ENCODE data around the gene ARSI.

Gene ARSI

GRCh38 chr5:150291388-150292385 lies 11.0 kb downstream of the ARSI start:
- Histone ChIP-seq H3K27me3 (ENCODE audit: insufficient read depth, low read depth) (no peaks in the 10 kb centered on the region), H3K4me2 (no peak overlapping the region), H3K36me3 (ENCODE audit: insufficient read depth) (no peaks in the 10 kb centered on the region), H3K4me3 (IDR thresholded peaks at IDR 0.05; ENCODE audit: insufficient read depth, low read depth, low read length) (no peak overlapping the region), H2AFZ (ENCODE audit: low read depth) (no peak overlapping the region), H3K4me1 (ENCODE audit: low read depth, poor library complexity, severe bottlenecking) (peaks cover 8% of the 10 kb centered on the region), H4K20me1 (ENCODE audit: insufficient read depth) (no peaks in the 10 kb centered on the region), H3K27ac (no peak overlapping the region), H3K79me2 (ENCODE audit: insufficient read depth, low read depth) (no peaks in the 10 kb centered on the region), H3K9ac (no peak overlapping the region)
- TF ChIP-seq CTCF (conservative IDR thresholded peaks at IDR 0.05; ENCODE audit: low read depth, low read length), result no peak

- Histone ChIP-seq H3K4me3 (IDR thresholded peaks at IDR 0.05; ENCODE audit: insufficient read depth, low read depth, low read length) (no peak within 1 kb of the TSS), H4K20me1 (ENCODE audit: insufficient read depth) (no peaks in the 10 kb centered on the region), H3K27ac (no peak within 1 kb of the TSS), H3K27me3 (ENCODE audit: insufficient read depth, low read depth) (no peaks in the 10 kb centered on the region), H3K79me2 (ENCODE audit: insufficient read depth, low read depth) (no peaks in the 10 kb centered on the region), H3K9ac (no peak within 1 kb of the TSS), H3K4me1 (ENCODE audit: low read depth, poor library complexity, severe bottlenecking) (peaks cover 8% of the 10 kb centered on the region), H3K36me3 (ENCODE audit: insufficient read depth) (no peaks in the 10 kb centered on the region), H3K4me2 (no peak within 1 kb of the TSS), H2AFZ (ENCODE audit: low read depth) (no peak within 1 kb of the TSS)
- TF ChIP-seq CTCF (conservative IDR thresholded peaks at IDR 0.05; ENCODE audit: low read depth, low read length), result no peak
Observed at GRCh38 chr5:150289551-150290390, 12.9 kb downstream of the ARSI start, which contains the start of gene CAMK2A. Gene CAMK2A (minus strand): TSS chr5:150289773. CDS start chr5:150289625, 148 bp downstream.

- TF ChIP-seq CTCF (conservative IDR thresholded peaks at IDR 0.05; ENCODE audit: low read depth, low read length), result no peak
- Histone ChIP-seq H4K20me1 (ENCODE audit: insufficient read depth) (no peaks in the 10 kb centered on the region), H2AFZ (ENCODE audit: low read depth) (no peak overlapping the region), H3K27me3 (ENCODE audit: insufficient read depth, low read depth) (no peaks in the 10 kb centered on the region), H3K4me3 (IDR thresholded peaks at IDR 0.05; ENCODE audit: insufficient read depth, low read depth, low read length) (no peak overlapping the region), H3K4me2 (no peak overlapping the region), H3K9ac (no peak overlapping the region), H3K79me2 (ENCODE audit: insufficient read depth, low read depth) (no peaks in the 10 kb centered on the region), H3K36me3 (ENCODE audit: insufficient read depth) (no peaks in the 10 kb centered on the region), H3K4me1 (ENCODE audit: low read depth, poor library complexity, severe bottlenecking) (peaks cover 8% of the 10 kb centered on the region), H3K27ac (no peak overlapping the region)
Observed at GRCh38 chr5:150288791-150289190, 13.9 kb downstream of the ARSI start.

- Histone ChIP-seq H3K9ac (no peak overlapping the region), H3K4me2 (no peak overlapping the region), H3K4me3 (IDR thresholded peaks at IDR 0.05; ENCODE audit: insufficient read depth, low read depth, low read length) (no peak overlapping the region), H3K4me1 (ENCODE audit: low read depth, poor library complexity, severe bottlenecking) (peaks cover 8% of the 10 kb centered on the region), H3K79me2 (ENCODE audit: insufficient read depth, low read depth) (no peaks in the 10 kb centered on the region), H2AFZ (ENCODE audit: low read depth) (no peak overlapping the region), H3K36me3 (ENCODE audit: insufficient read depth) (no peaks in the 10 kb centered on the region), H3K27me3 (ENCODE audit: insufficient read depth, low read depth) (no peaks in the 10 kb centered on the region), H4K20me1 (ENCODE audit: insufficient read depth) (no peaks in the 10 kb centered on the region), H3K27ac (no peak overlapping the region)
- no peak for TF ChIP-seq CTCF (conservative IDR thresholded peaks at IDR 0.05; ENCODE audit: low read depth, low read length)
Observed at GRCh38 chr5:150288361-150288760, 14.3 kb downstream of the ARSI start.

Data from KMS-11 (cell line).